ENCODE data around the gene CTSZ. TPM values are rescaled to one million over a fixed set of nuclear protein-coding genes. Genes with fewer than 3 reads are reported as not detected.
"Not testable (repeated sequence)": the region's sequence is repeated elsewhere in the genome, so short reads cannot be mapped to it uniquely, and the experiment has no call there.

The CTSZ gene
- total RNA-seq, 1 experiment from 2014 or later, result 14.9 TPM

GRCh38 chr20:59000326-59000725 is 6.7 kb downstream of the CTSZ start:
- no peak for DNase-seq (ENCODE audit: low read depth)

DNA sequence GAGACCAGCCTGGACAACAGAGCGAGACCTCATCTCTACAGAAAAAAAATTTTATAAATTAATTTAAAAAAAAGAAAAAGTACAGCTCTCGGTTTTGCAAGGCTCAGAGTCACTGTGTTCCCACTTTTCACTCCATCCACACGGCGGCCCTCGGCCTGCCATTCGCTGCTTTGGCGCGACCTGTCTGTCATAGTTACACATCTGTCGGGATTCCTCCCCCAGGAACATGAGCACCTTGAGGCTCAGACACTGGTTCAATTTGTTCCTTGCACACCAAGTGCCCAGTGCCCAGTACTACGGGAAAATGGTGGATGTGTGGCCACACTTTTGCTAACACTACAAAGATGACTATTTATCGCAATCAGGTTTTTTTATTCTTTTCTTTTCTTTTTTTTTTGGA is 8.4 kb downstream of the CTSZ start:
- no peak for DNase-seq (ENCODE audit: low read depth)

- no peak for DNase-seq (ENCODE audit: low read depth)
Observed at GRCh38 chr20:58997141-58997770, 9.8 kb downstream of the CTSZ start.

DNA sequence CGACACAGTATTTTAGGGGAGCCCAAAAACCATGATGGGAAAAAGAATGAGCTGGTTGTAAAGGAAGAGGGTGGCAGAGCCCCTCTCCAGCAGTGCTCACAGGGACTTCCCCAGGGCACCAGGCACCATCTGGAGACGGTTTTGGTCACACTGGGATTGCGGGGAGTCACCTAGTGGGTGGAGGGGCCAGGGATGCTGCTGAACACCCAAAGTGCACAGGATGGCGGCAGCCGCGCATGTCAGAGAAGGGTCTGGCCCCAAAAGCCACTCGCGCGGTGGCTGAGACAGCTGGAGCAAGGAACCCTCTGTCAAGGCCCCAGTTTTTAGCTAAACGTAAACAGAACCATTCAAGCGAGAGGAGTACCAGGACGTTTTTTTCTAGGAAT is 10.8 kb downstream of the CTSZ start:
- no peak for DNase-seq (ENCODE audit: low read depth)

DNA sequence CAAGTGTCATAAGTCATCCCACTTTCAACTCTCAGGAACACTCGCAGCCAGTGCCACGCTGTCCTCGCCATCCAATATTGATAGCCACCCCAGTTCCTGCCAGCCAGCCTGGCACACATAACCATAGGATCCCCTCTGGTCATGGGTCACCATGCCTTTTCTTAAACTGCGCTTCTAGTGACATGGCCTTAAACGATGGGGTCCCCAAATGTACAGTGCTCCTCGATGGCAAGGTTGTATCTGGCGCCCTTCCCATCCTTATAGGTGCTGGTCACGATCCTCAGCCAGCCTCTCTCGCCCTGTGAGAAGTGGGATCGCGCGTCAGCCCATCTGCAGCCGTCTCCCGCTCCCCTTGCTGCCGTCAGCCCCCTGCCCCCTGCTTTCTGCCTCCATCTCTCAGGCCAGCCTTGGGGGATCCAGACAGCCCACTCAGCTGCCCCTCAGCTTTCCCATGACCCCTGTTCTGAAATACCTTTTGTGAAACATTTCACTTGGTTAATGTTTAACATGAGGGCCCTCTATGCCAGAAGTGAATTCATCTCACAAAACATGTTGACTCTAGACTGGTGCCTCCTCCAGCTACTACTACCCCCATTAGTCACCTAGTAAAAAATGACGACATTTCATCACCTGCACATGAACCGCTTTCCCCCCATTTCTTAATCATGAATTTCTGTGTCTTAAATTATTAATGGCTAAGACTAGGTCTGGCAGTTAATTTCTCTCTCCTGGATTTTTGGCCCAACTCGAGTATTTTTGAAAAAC is 11.4 kb downstream of the CTSZ start:
- no peak for DNase-seq (ENCODE audit: low read depth)

- no peak for DNase-seq (ENCODE audit: low read depth)
Observed at GRCh38 chr20:58994390-58995159, 12.5 kb downstream of the CTSZ start.

GRCh38 chr20:58993332-58994248 is 13.5 kb downstream of the CTSZ start:
- no peak for DNase-seq (ENCODE audit: low read depth)

GRCh38 chr20:58992911-58993310 is 14.1 kb downstream of the CTSZ start:
- no peak for DNase-seq (ENCODE audit: low read depth)

GRCh38 chr20:58991715-58992114 is 15.3 kb downstream of the CTSZ start:
- DNase-seq (ENCODE audit: low read depth), result no peak

DNA sequence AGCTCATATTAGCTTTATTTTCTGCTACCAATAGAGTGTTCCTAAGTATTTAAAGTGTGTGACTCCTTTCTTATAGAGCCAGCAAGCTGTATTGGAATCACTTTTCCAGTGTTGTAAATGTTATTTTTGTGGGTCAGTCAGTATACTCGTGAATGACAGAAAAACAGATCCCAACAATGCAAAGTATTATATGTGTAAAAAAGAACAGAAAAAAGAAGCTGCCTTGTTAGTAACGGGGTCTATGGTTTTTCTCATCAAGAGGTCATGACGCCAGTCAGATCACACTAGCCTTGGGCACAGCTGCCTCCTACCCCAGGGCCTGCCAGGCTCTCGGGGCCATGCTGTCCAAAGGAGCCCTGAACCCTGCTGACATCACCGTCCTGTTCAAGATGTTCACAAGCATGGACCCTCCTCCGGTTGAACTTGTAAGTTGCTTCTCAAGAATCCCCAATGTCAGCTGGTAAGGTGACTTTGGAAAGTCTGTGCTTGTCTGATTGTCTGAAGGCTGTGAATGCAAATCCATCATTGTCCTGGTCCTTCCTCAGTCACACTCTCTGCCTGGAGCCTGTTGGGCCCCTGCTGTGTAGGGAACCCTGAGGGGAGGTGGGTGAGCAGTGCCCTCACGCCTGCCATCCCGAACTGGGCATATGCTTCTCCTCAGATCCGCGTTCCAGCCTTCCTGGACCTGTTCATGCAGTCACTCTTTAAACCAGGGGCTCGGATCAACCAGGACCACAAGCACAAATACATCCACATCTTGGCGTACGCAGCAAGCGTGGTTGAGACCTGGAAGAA is 16.2 kb downstream of the CTSZ start:
- no peak for DNase-seq (ENCODE audit: low read depth)

DNA sequence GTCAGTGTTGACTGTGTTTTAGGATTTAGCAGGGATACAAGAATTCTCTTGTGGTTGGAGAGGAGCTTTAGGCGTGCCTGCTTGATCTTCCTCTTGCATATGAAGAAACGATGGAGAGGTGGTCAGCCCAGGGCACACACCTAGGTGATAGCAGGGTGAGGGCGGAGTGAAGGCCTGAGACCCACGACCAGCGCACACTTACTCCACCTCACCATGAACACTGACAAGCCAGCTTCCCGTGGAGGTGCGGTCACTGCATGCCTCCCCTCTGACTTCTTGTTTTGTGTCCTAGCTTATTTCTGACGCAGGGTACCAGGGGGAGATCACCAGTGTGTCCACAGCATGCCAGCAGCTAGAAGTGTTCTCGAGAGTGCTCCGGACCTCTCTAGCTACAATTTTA is 17.9 kb downstream of the CTSZ start:
- no peak for DNase-seq (ENCODE audit: low read depth)

DNA sequence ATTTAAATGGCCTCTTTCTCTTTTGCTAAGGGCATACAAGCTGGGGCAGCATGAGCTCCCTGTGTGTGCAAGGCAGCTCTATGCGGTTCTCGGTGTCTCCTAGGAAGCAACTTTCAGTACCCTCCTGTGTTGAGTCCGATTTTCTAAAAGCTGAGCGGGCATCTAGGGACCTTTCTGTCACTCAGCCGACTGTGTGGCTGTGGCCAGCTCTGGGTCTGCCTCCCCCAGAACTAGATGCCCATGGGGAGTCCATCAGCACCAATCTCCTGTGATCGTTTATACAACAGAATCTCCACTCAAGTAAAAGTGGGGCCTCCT is 18.5 kb downstream of the CTSZ start:
- DNase-seq (ENCODE audit: low read depth), result no peak

DNA sequence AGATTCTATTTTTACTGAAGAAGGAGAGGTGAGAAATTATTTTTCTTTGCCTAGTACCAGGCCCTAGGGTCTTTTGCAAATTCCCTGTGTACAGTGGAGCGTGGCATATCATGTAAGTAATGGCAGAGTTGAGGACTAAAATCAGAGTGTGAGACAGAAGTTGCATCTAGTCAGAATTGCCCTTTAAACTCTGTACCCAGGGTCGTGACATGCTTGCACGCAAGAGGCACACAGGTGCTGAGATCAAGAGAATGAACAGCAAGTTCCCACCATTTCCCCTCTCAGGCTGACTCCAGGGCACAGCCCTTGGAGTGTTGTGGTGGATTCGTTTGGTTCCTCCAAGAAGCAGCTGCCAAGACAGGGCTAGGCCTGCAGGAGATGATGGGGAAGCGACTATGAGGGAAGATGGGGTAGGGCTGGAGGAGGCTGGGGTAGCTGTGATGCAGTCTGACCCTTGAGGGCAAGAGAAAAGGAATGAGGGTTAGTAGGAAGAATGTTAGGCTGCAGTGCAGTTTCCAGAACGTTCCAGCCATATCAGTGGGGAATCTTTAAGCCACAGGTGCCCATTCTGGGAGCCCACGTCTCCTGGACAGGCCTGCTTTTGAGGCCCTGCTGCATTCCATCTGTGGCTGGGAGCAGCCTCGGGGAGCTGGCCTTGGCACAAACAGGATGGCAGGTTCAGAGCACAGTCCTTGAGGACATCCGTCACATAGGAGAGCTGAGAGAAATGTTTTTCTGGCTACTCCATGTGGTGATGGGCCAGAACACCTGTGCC is 19.1 kb downstream of the CTSZ start:
- no peak for DNase-seq (ENCODE audit: low read depth)

DNA sequence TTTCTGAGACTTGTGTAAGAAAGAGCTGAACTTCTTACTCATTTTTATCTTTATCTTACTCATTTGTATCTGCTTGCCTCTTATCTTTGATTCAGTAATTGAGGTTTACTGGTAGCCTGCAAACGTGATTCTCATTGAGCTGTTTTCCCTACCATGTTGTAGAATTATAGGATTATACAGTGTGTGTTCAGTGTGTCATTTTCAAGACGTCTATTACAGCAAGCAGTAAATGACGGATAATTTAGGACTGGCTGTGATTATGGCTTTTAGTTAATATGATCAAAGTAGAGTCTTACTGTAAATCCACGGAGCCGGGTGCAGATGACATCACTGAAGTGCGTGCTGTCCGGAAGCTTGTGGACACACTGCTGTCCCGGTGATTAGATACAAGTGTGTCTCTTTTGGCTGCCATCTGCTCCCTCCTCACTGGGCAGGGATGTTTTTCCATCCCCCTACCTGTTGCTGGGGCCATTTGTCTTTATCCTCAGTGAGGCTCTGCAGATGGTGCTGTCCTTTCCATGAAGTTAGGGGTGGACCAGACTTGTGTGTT is 20.0 kb downstream of the CTSZ start:
- DNase-seq (ENCODE audit: low read depth), result no peak

GRCh38 chr20:58986286-58986967 is 20.6 kb downstream of the CTSZ start:
- no peak for DNase-seq (ENCODE audit: low read depth)

GRCh38 chr20:58985656-58986055 is 21.4 kb downstream of the CTSZ start:
- no peak for DNase-seq (ENCODE audit: low read depth)

GRCh38 chr20:58984691-58985090 is 22.4 kb downstream of the CTSZ start:
- DNase-seq (ENCODE audit: low read depth), result no peak

DNA sequence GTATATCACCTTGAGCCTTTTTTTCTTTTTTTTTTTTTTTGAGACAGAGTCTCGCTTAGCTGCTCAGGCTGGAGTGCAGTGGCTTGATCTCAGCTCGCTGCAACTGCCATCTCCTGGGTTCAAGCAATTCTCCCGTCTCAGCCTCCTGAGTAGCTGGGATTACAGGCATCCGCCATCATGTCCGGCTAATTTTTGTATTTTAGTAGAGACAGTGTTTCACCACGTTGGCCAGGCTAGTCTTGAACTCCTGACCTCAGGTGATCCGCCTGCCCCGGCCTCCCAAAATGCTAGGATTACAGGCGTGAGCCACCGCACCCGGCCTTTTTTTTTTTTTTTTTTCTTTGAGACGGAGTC is 24.0 kb downstream of the CTSZ start:
- DNase-seq (ENCODE audit: low read depth), result not testable (repeated sequence)

GRCh38 chr20:58982406-58983114 is 24.5 kb downstream of the CTSZ start:
- no peak for DNase-seq (ENCODE audit: low read depth)

Measured in M059J (cell line).